B cell (primary cell): Measurements from ENCODE around the gene HES7. TPM values are rescaled to one million over a fixed set of nuclear protein-coding genes. Genes with fewer than 3 reads are reported as not detected.

ENCODE experiments used
- ATAC-seq: fragments of 200-7000 bp; cut with Tn5 transposase; one replicate; pipeline ENCODE4 v1.10.0; 2021; ENCODE audit warnings: low read depth, mild to moderate bottlenecking, moderate number of reproducible peaks, moderate library complexity
- CTCF ChIA-PET: fragments of 350-600 bp; sonication (Branson Sonifier 250); formaldehyde crosslinking; loops from one replicate; lab custom pipeline; 2021; ENCODE audit warnings: antibody characterized with exemption, inconsistent platforms; lab: Charles Lee
- POLR2A ChIA-PET: fragments of 350-600 bp; sonication (Branson Sonifier 250); formaldehyde crosslinking; loops from one replicate; lab custom pipeline; 2021; ENCODE audit warnings: antibody characterized with exemption; lab: Charles Lee
- DNase-seq: peaks from one replicate; pipeline ENCODE4 v3.0.0; 2013
- H2AFZ ChIP-seq: 2 replicates; pipeline ENCODE4 v1.6.1; 2012; ENCODE audit warnings: mild to moderate bottlenecking, low read depth, low read length; ENCODE audit not compliant: insufficient read depth, poor library complexity, severe bottlenecking
- H3K27ac ChIP-seq, 2 donors: 1 replicate in 1 of 2; 2 replicates in 1 of 2; pipeline ENCODE4 v1.5.1; 2012 to 2013; ENCODE audit warnings: low read length in 2 of 2, mild to moderate bottlenecking in 2 of 2, moderate library complexity in 1 of 2
- H3K27me3 ChIP-seq, 4 experiments: fragments of 200-600 bp in 1 of 4; sonication (generic) in 1 of 4; replicated peaks in 1 of 4; 1 replicate in 2 of 4; 2 replicates in 2 of 4; pipeline versions ENCODE4 v1.6.1 to v1.7.0; 2013 to 2016; ENCODE audit warnings: low read length in 3 of 4, mild to moderate bottlenecking in 2 of 4, mixed read lengths in 1 of 4, moderate library complexity in 1 of 4; ENCODE audit not compliant: insufficient read depth in 4 of 4, control insufficient read depth in 3 of 4; ENCODE audit errors: control extremely low read depth in 1 of 4
- H3K36me3 ChIP-seq, 2 experiments: replicated peaks in 1 of 2; 1 replicate in 1 of 2; 2 replicates in 1 of 2; pipeline versions ENCODE4 v1.6.1 to v1.7.1; 2013; ENCODE audit warnings: low read length in 1 of 2; ENCODE audit not compliant: insufficient read depth in 2 of 2, control insufficient read depth in 1 of 2; ENCODE audit errors: control extremely low read depth in 1 of 2, extremely low read depth in 1 of 2
- H3K4me1 ChIP-seq, 2 donors: fragments of 200-600 bp in 1 of 2; sonication (generic) in 1 of 2; 1 replicate in 1 of 2; 2 replicates in 1 of 2; pipeline versions ENCODE4 v1.5.1 to v1.6.1; 2013 to 2017; ENCODE audit warnings: low read length in 2 of 2; ENCODE audit not compliant: control insufficient read depth in 2 of 2, insufficient read depth in 2 of 2
- H3K4me2 ChIP-seq: replicated peaks from 2 replicates; pipeline ENCODE3; 2012; ENCODE audit warnings: mild to moderate bottlenecking, low read depth, low read length; ENCODE audit not compliant: poor library complexity, severe bottlenecking
- H3K4me3 ChIP-seq, 5 experiments: fragments of 200-600 bp in 1 of 5; sonication (generic) in 1 of 5; 1 replicate in 3 of 5; 2 replicates in 2 of 5; pipeline versions ENCODE4 v1.5.1 to v1.7.0; 2011 to 2016; ENCODE audit warnings: low read length in 4 of 5, mild to moderate bottlenecking in 4 of 5, low read depth in 2 of 5, control low read depth in 1 of 5, moderate library complexity in 1 of 5; ENCODE audit not compliant: insufficient read depth in 1 of 5; ENCODE audit errors: control extremely low read depth in 1 of 5, extremely low read depth in 1 of 5
- H3K79me2 ChIP-seq: fragments of 200-600 bp; sonication (generic); one replicate; pipeline ENCODE4 v1.6.0; 2016; ENCODE audit warnings: low read length; ENCODE audit not compliant: control insufficient read depth, insufficient read depth
- H3K9ac ChIP-seq: fragments of 200-600 bp; sonication (generic); 2 replicates; pipeline ENCODE4 v1.6.1; 2017; ENCODE audit warnings: mild to moderate bottlenecking, low read length, moderate library complexity
- H3K9me3 ChIP-seq, 3 donors: one replicate each; pipeline versions ENCODE4 v1.6.1 to v1.7.1; 2013; ENCODE audit warnings: low read length in 2 of 3; ENCODE audit not compliant: control insufficient read depth in 2 of 3, insufficient read depth in 1 of 3; ENCODE audit errors: control extremely low read depth in 1 of 3
- H4K20me1 ChIP-seq: 2 replicates; pipeline ENCODE4 v1.6.0; 2012; ENCODE audit warnings: mild to moderate bottlenecking, low read length; ENCODE audit not compliant: insufficient read depth, control insufficient read depth, poor library complexity, severe bottlenecking
- H3K27ac Mint-ChIP-seq: one replicate; pipeline ENCODE4 v1.8.0; 2021; ENCODE audit warnings: mixed read lengths
- H3K27me3 Mint-ChIP-seq: one replicate; pipeline ENCODE4 v1.8.0; 2021; ENCODE audit warnings: mixed read lengths
- H3K4me1 Mint-ChIP-seq: one replicate; pipeline ENCODE4 v1.8.0; 2021; ENCODE audit warnings: mixed read lengths
- H3K4me3 Mint-ChIP-seq: one replicate; pipeline ENCODE4 v1.8.0; 2021; ENCODE audit warnings: mixed read lengths
- H3K9me3 Mint-ChIP-seq: one replicate; pipeline ENCODE4 v1.8.0; 2022; ENCODE audit warnings: mixed read lengths; ENCODE audit not compliant: insufficient read depth
- CTCF ChIP-seq: fragments of 200-600 bp; IDR thresholded peaks from one replicate; pipeline ENCODE4 v1.8.0; 2022; ENCODE audit warnings: antibody characterized with exemption, mild to moderate bottlenecking
- EZH2 ChIP-seq: IDR thresholded peaks from 2 replicates; pipeline ENCODE4 v1.6.1; 2012; ENCODE audit warnings: borderline replicate concordance, low read depth, mild to moderate bottlenecking, moderate library complexity, low read length; ENCODE audit not compliant: insufficient read depth, poor library complexity, severe bottlenecking
- WGBS: methylation state at CpG from one replicate; pipeline ENCODE4 v1.1.5; 2013; ENCODE audit warnings: missing lambda C conversion rate; ENCODE audit not compliant: insufficient coverage; 5-methylcytosine and 5-hydroxymethylcytosine counted together
- intact Hi-C: fragments of 100-400 bp; cut with micrococcal nuclease; formaldehyde crosslinking; loops from one replicate; pipeline ENCODE4 v1.10.0; 2022
- polyA plus RNA-seq: library from polyadenylated mRNA; depleted of rRNA; stranded (reverse); fragments of >200 nt; gene quantifications from 2 replicates; pipeline ENCODE4 v1.2.3, GENCODE V29; 2012
- total RNA-seq, 2 donors: library from RNA; stranded (reverse); fragments of 120-200 nt in 1 of 2; gene quantifications; 1 replicate in 1 of 2; 2 replicates in 1 of 2; pipeline versions ENCODE4 v1.2.3 to v1.2.4, GENCODE V29; 2013 to 2022

The HES7 gene
- total and polyA plus RNA-seq, 2 donors (not counting 1 experiment from before 2014, with no cell fraction given) = 0.34 TPM; not detected in 1

- Histone ChIP-seq H3K9ac (peak overlapping the region; percentile 83), H3K4me3 (peak overlapping the region in 4 of 5 experiments; percentile 70 to 85 (median 71)), H3K79me2 (no peaks in the 10 kb centered on the region), H3K9me3 (peaks cover 0 to 21% (median 0%) of the 10 kb centered on the region in 3 donors), H3K27ac (no peak overlapping the region), H2AFZ (peak overlapping the region; percentile 12), H3K27me3 (peaks cover 0 to 47% (median 20%) of the 10 kb centered on the region in 4 experiments), H4K20me1 (peaks cover 34% of the 10 kb centered on the region), H3K4me1 (peaks cover 57 to 70% of the 10 kb centered on the region in 2 donors), H3K4me2 (peak overlapping the region; percentile 91), H3K36me3 (no peaks in the 10 kb centered on the region)
- CTCF ChIA-PET = interaction anchor here (0.7 to 3.6 kb wide), 13 partner anchors 9 to 124 kb away, joined by 3 to 12 read pairs (median 6); partner anchors contain the start of gene CTC1
- DNase-seq = peak; percentile 60
- POLR2A ChIA-PET = interaction anchor here (0.9 to 1.5 kb wide), 3 partner anchors 14 to 123 kb away, joined by 5 to 9 read pairs (median 5); partner anchors contain the start of gene CTC1
- WGBS = 4% methylated on average over 20 of the region's 24 CpGs
- intact Hi-C loops = no loop called here
- peak overlapping the region; percentile 94 for H3K27ac Mint-ChIP-seq
- H3K4me1 Mint-ChIP-seq = peaks cover 67% of the 10 kb centered on the region
- ATAC-seq = no peak
- H3K4me3 Mint-ChIP-seq = peak overlapping the region; percentile 94
- no peaks in the 10 kb centered on the region for H3K9me3 Mint-ChIP-seq
- TF ChIP-seq EZH2 (no peak), CTCF (no peak)
- peaks cover 37% of the 10 kb centered on the region for H3K27me3 Mint-ChIP-seq
Measured at GRCh38 chr17:8124350-8125153, 646 bp upstream of the HES7 start.
